Measurements from ENCODE around the gene MSH3.

Gene MSH3

DNA sequence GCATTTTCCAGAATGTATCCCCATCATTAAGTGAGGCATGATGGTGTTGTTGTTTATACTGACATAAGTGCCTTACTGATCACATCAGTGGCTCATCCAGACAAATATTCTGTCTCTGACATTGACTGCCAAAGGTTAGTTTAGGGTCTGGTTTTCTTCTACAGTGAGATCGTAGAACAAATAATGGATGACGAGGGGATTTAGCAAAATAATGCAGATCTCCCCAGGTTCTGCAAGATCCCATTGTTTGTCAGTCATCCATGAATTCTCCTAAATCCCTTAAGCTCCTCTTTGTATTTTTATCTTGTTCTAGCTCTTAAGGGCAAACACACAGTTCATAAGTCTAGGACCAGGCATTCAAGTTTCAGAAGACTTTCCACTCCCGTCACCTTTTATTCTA lies 93.5 kb downstream of the MSH3 start:
- Mint-ChIP-seq H3K27ac (no peak overlapping the region), H3K36me3 (ENCODE audit: low read depth) (peaks cover 74% of the 10 kb centered on the region), H3K9me3 (peaks cover 2% of the 10 kb centered on the region), H3K4me1 (no peaks in the 10 kb centered on the region), H3K4me3 (no peak overlapping the region), H3K27me3 (ENCODE audit: low read depth) (no peaks in the 10 kb centered on the region)
- TF ChIP-seq, protein P1, sequence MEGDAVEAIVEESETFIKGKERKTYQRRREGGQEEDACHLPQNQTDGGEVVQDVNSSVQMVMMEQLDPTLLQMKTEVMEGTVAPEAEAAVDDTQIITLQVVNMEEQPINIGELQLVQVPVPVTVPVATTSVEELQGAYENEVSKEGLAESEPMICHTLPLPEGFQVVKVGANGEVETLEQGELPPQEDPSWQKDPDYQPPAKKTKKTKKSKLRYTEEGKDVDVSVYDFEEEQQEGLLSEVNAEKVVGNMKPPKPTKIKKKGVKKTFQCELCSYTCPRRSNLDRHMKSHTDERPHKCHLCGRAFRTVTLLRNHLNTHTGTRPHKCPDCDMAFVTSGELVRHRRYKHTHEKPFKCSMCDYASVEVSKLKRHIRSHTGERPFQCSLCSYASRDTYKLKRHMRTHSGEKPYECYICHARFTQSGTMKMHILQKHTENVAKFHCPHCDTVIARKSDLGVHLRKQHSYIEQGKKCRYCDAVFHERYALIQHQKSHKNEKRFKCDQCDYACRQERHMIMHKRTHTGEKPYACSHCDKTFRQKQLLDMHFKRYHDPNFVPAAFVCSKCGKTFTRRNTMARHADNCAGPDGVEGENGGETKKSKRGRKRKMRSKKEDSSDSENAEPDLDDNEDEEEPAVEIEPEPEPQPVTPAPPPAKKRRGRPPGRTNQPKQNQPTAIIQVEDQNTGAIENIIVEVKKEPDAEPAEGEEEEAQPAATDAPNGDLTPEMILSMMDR (IDR thresholded peaks at IDR 0.05; ENCODE audit: unreplicated experiment in 3 of 3), result no peak

DNA sequence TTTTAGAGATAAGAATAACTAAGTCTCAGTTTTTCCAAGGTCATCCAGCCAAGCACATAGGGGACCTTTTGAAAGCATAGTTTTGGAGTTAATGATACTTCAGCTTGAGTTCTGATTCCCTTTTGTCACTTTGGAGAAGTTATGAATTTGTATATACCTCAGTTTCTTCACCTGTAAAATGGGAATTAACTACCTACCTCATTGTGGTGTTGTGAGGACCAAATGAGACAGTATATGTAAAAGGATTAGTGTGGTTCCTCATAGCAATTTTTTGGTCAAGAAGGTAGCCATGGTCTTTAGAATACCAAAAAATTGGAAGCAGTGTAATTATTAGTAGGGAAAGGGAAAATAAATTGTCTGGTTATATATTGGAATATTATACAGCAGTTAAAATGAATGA lies 98.0 kb downstream of the MSH3 start:
- H3K4me3 Mint-ChIP-seq, result no peak overlapping the region
- TF ChIP-seq, protein P1 (IDR thresholded peaks at IDR 0.05; ENCODE audit: unreplicated experiment in 3 of 3), result no peak
- H3K27me3 Mint-ChIP-seq (ENCODE audit: low read depth), result no peaks in the 10 kb centered on the region
- no peaks in the 10 kb centered on the region for H3K9me3 Mint-ChIP-seq
- H3K4me1 Mint-ChIP-seq, result peaks cover 13% of the 10 kb centered on the region
- H3K27ac Mint-ChIP-seq, result no peak overlapping the region
- peaks cover 35% of the 10 kb centered on the region for H3K36me3 Mint-ChIP-seq (ENCODE audit: low read depth)

DNA sequence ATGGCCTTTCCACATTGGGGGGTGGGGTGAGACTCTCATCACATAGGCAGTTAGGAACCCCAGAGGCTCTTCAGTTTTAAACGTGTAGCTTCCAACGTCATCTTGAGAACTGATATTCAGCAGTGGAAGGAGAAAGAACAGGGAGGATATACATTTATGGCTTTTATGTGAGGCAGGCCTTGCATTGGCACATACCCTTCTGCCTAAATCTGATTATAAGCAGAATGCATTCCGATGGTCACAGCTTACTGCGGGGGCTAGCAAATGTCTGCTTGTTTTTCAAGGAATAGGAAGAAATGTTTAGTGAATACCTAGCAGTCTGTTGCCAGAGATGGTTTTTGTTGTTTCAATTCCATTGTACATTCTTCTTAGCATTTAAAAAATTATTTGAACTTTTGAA lies 99.3 kb downstream of the MSH3 start:
- Mint-ChIP-seq H3K27me3 (ENCODE audit: low read depth) (no peaks in the 10 kb centered on the region), H3K4me3 (no peak overlapping the region), H3K4me1 (peaks cover 13% of the 10 kb centered on the region), H3K27ac (no peak overlapping the region), H3K36me3 (ENCODE audit: low read depth) (peaks cover 29% of the 10 kb centered on the region), H3K9me3 (no peaks in the 10 kb centered on the region)
- TF ChIP-seq, protein P1 (IDR thresholded peaks at IDR 0.05; ENCODE audit: unreplicated experiment in 3 of 3), result no peak

DNA sequence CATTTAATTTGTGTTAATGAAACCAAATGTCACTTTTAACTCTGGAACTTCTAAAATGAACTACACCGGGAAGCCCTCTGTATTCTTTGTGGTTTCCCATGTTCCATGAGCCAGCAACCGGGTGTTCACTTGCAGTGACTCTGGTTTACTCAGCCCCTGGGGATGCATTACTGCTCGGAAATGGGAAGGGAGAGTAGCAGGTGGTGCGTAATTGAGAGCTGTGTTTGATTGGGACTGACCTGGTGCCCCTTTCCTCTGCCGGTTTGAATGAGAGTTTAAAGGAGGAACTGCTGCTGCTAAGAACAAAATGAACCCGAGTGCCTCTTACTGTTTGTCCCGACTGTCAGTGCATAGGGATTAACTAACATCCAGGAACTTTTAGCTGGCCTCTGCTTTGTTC lies 100.4 kb downstream of the MSH3 start:
- H3K9me3 Mint-ChIP-seq, result no peaks in the 10 kb centered on the region
- peaks cover 13% of the 10 kb centered on the region for H3K4me1 Mint-ChIP-seq
- no peak overlapping the region for H3K27ac Mint-ChIP-seq
- TF ChIP-seq, protein P1 (IDR thresholded peaks at IDR 0.05; ENCODE audit: unreplicated experiment in 3 of 3), result no peak
- peaks cover 20% of the 10 kb centered on the region for H3K36me3 Mint-ChIP-seq (ENCODE audit: low read depth)
- no peaks in the 10 kb centered on the region for H3K27me3 Mint-ChIP-seq (ENCODE audit: low read depth)
- no peak overlapping the region for H3K4me3 Mint-ChIP-seq

DNA sequence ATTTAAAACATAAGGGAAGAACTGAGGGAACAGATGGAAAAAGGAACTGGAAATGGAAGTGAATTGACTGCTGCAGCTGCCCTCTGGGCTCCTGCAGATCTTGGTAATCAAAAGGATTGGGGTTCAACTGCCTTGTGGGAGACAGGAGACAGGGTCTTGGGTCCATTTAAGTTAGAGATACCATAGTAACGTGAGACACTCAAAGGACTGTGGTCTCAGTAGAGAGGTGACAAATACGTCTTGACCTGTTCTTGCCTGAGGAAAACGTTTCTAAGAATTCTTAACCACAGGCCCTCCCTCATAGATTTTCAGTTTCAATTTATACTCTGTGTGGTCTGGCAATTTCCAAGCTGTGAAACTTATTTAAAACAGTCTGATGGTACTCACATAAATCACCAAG lies 101.2 kb downstream of the MSH3 start:
- H3K36me3 Mint-ChIP-seq (ENCODE audit: low read depth), result peaks cover 19% of the 10 kb centered on the region
- H3K4me1 Mint-ChIP-seq, result peaks cover 13% of the 10 kb centered on the region
- H3K4me3 Mint-ChIP-seq, result no peak overlapping the region
- H3K27ac Mint-ChIP-seq, result peak overlapping the region in 1 of 3 experiments; percentile 3
- H3K9me3 Mint-ChIP-seq, result no peaks in the 10 kb centered on the region
- H3K27me3 Mint-ChIP-seq (ENCODE audit: low read depth), result no peaks in the 10 kb centered on the region
- TF ChIP-seq, protein P1 (IDR thresholded peaks at IDR 0.05; ENCODE audit: unreplicated experiment in 3 of 3), result no peak

DNA sequence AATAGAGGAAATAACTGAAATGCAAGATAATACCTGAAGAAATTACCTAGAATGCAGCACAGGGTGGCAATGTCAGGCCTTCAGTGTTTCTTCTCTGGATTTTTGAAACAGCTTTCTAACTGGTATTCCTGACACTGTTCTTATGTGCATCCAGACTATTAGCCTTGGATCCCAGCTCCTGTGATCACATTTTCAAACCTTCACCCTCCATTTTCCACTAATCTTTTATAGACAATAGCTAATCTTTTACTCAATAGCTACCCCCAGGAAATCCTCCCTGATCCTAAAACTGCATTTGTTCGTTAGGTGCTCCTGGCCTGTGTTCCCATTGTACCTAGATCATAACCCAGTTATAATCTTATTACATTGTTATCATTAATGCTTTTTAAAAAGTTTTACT lies 101.8 kb downstream of the MSH3 start:
- peaks cover 17% of the 10 kb centered on the region for H3K36me3 Mint-ChIP-seq (ENCODE audit: low read depth)
- H3K27me3 Mint-ChIP-seq (ENCODE audit: low read depth), result no peaks in the 10 kb centered on the region
- peak overlapping the region in 1 of 3 experiments; percentile 21 for H3K27ac Mint-ChIP-seq
- peaks cover 13% of the 10 kb centered on the region for H3K4me1 Mint-ChIP-seq
- H3K4me3 Mint-ChIP-seq, result no peak overlapping the region
- H3K9me3 Mint-ChIP-seq, result no peaks in the 10 kb centered on the region
- TF ChIP-seq, protein P1 (IDR thresholded peaks at IDR 0.05; ENCODE audit: unreplicated experiment in 3 of 3), result no peak
